ENCODE data around the gene GLRB.
"Not testable (repeated sequence)": the region's sequence is repeated elsewhere in the genome, so short reads cannot be mapped to it uniquely, and the experiment has no call there.

- not testable (repeated sequence) for TF ChIP-seq EP300 (IDR thresholded peaks at IDR 0.05; ENCODE audit: low read depth); CTCF (IDR thresholded peaks at IDR 0.05)
These were observed 17.1 kb upstream of the GLRB start for GRCh38 chr4:157058899-157059298.
